IMR-90 (cell line): ENCODE results near the gene ITGA3. TPM values are rescaled to one million over a fixed set of nuclear protein-coding genes. Genes with fewer than 3 reads are reported as not detected.

ENCODE experiments used
- ATAC-seq: fragments of 200-7000 bp; cut with Tn5 transposase; 2 replicates; pipeline ENCODE4 v1.9.1; 2020; ENCODE audit warnings: low read depth, mild to moderate bottlenecking, moderate library complexity
- BruUV-seq: library from RNA; stranded (reverse); fragments of 400-500 nt; replicated peaks from 2 replicates; lab custom pipeline; 2021; lab: Mats Ljungman, UMichigan
- CTCF ChIA-PET: fragments of 300-600 bp; formaldehyde crosslinking; extraction: SDS; loops from one replicate; lab custom pipeline; 2021; ENCODE audit warnings: antibody characterized with exemption; lab: Yijun Ruan, JAX
- POLR2A ChIA-PET: fragments of 300-600 bp; sonication (Branson Sonifier 250); formaldehyde crosslinking; loops from one replicate; lab custom pipeline; 2022; ENCODE audit warnings: antibody characterized with exemption; ENCODE audit not compliant: unreplicated experiment; lab: Charles Lee
- DNase-seq: peaks from one replicate; pipeline ENCODE4 v3.0.0; 2013
- H2AFZ ChIP-seq: replicated peaks from 2 replicates; pipeline ENCODE3; 2013; ENCODE audit warnings: low read length, mild to moderate bottlenecking; ENCODE audit not compliant: poor library complexity
- H2AK5ac ChIP-seq: 2 replicates; pipeline ENCODE4 v1.6.1; 2013; ENCODE audit warnings: low read depth, low read length, inconsistent platforms
- H2AK9ac ChIP-seq: replicated peaks from 2 replicates; pipeline ENCODE3; 2013; ENCODE audit warnings: mild to moderate bottlenecking, low read depth, low read length, moderate library complexity; ENCODE audit not compliant: poor library complexity
- H2BK120ac ChIP-seq: 2 replicates; pipeline ENCODE4 v1.6.1; 2013; ENCODE audit warnings: low read depth, low read length, inconsistent platforms
- H2BK15ac ChIP-seq: 3 replicates; pipeline ENCODE4 v1.6.1; 2013; ENCODE audit warnings: low read depth, low read length, inconsistent platforms
- H2BK20ac ChIP-seq: 2 replicates; pipeline ENCODE4 v1.6.1; 2013; ENCODE audit warnings: low read depth, mild to moderate bottlenecking, inconsistent platforms, low read length, moderate library complexity
- H2BK5ac ChIP-seq: 2 replicates; pipeline ENCODE4 v1.6.1; 2013; ENCODE audit warnings: mild to moderate bottlenecking, low read depth, low read length, inconsistent platforms; ENCODE audit not compliant: poor library complexity, severe bottlenecking
- H3K14ac ChIP-seq: replicated peaks from 2 replicates; pipeline ENCODE4 v1.6.1; 2013; ENCODE audit warnings: low read depth, low read length, inconsistent platforms
- H3K18ac ChIP-seq: 2 replicates; pipeline ENCODE4 v1.6.1; 2013; ENCODE audit warnings: low read depth, low read length, control low read depth
- H3K23ac ChIP-seq: 2 replicates; pipeline ENCODE4 v1.6.1; 2013; ENCODE audit warnings: low read depth, low read length, inconsistent platforms
- H3K27ac ChIP-seq: 2 replicates; pipeline ENCODE4 v1.5.1; 2013; ENCODE audit warnings: mild to moderate bottlenecking, control low read depth, low read length; ENCODE audit not compliant: insufficient read depth
- H3K27me3 ChIP-seq: 2 replicates; pipeline ENCODE4 v1.6.1; 2013; ENCODE audit warnings: low read length; ENCODE audit not compliant: control insufficient read depth, insufficient read depth
- H3K36me3 ChIP-seq: 2 replicates; pipeline ENCODE4 v1.6.1; 2013; ENCODE audit warnings: low read length, mixed read lengths; ENCODE audit not compliant: control insufficient read depth, insufficient read depth
- H3K4ac ChIP-seq: 2 replicates; pipeline ENCODE4 v1.6.1; 2013; ENCODE audit warnings: low read depth, low read length, inconsistent platforms
- H3K4me1 ChIP-seq: 2 replicates; pipeline ENCODE4 v1.6.1; 2013; ENCODE audit warnings: low read length, mixed read lengths; ENCODE audit not compliant: control insufficient read depth, insufficient read depth
- H3K4me2 ChIP-seq: 2 replicates; pipeline ENCODE4 v1.6.1; 2013; ENCODE audit warnings: low read depth, mild to moderate bottlenecking, control low read depth, low read length, moderate library complexity
- H3K4me3 ChIP-seq: 2 replicates; pipeline ENCODE4 v1.5.1; 2013; ENCODE audit warnings: low read depth, mild to moderate bottlenecking, control low read depth, low read length, moderate library complexity; ENCODE audit not compliant: insufficient read depth
- H3K56ac ChIP-seq: 2 replicates; pipeline ENCODE4 v1.6.1; 2013; ENCODE audit warnings: low read length, inconsistent platforms; ENCODE audit not compliant: insufficient read depth; ENCODE audit errors: extremely low read depth
- H3K79me1 ChIP-seq, 2 experiments: 2 replicates each; pipeline ENCODE4 v1.6.1; 2013; ENCODE audit warnings: low read length in 2 of 2, inconsistent platforms in 1 of 2, low read depth in 1 of 2
- H3K9ac ChIP-seq: 2 replicates; pipeline ENCODE4 v1.6.1; 2013; ENCODE audit warnings: low read depth, low read length, control low read depth
- H3K9me1 ChIP-seq: 2 replicates; pipeline ENCODE4 v1.6.1; 2013; ENCODE audit warnings: low read length, inconsistent platforms; ENCODE audit not compliant: insufficient read depth
- H3K9me3 ChIP-seq: 2 replicates; pipeline ENCODE4 v1.6.1; 2013; ENCODE audit warnings: low read length; ENCODE audit not compliant: control insufficient read depth, insufficient read depth
- H4K20me1 ChIP-seq: 2 replicates; pipeline ENCODE4 v1.6.1; 2013; ENCODE audit warnings: low read length, inconsistent platforms; ENCODE audit not compliant: insufficient read depth
- H4K5ac ChIP-seq: 2 replicates; pipeline ENCODE4 v1.6.1; 2013; ENCODE audit warnings: mild to moderate bottlenecking, low read depth, low read length, control low read depth
- H4K8ac ChIP-seq, 2 experiments: 2 replicates each; pipeline ENCODE4 v1.6.1; 2013; ENCODE audit warnings: low read depth in 2 of 2, low read length in 2 of 2, control low read depth in 1 of 2, inconsistent platforms in 1 of 2
- H4K91ac ChIP-seq: 2 replicates; pipeline ENCODE4 v1.6.1; 2013; ENCODE audit warnings: low read depth, low read length, inconsistent platforms; ENCODE audit not compliant: insufficient read depth
- BHLHE40 ChIP-seq: fragments of 150-350 bp; IDR thresholded peaks from 2 replicates; pipeline ENCODE4 v1.6.1; 2016; ENCODE audit warnings: mild to moderate bottlenecking, low read depth, low read length
- CEBPB ChIP-seq: IDR thresholded peaks from 2 replicates; pipeline ENCODE4 v1.6.1; 2012; ENCODE audit warnings: low read depth, low read length, improper control_type of control experiment
- CHD1 ChIP-seq: IDR thresholded peaks from 2 replicates; pipeline ENCODE4 v1.6.1; 2012; ENCODE audit warnings: low read depth, low read length, improper control_type of control experiment
- CTCF ChIP-seq: conservative IDR thresholded peaks from 2 replicates; pipeline ENCODE4 v1.5.1; 2012; ENCODE audit warnings: mild to moderate bottlenecking, low read depth, low read length, improper control_type of control experiment
- ELK1 ChIP-seq: fragments of 150-350 bp; IDR thresholded peaks from 2 replicates; pipeline ENCODE4 v1.6.1; 2016; ENCODE audit warnings: low read depth, mild to moderate bottlenecking, low read length, moderate library complexity, borderline replicate concordance
- FOS ChIP-seq: fragments of 150-350 bp; IDR thresholded peaks from 2 replicates; pipeline ENCODE4 v1.6.1; 2016; ENCODE audit warnings: low read depth, low read length
- MAFK ChIP-seq: IDR thresholded peaks from 2 replicates; pipeline ENCODE4 v1.6.1; 2012; ENCODE audit warnings: low read depth, low read length, improper control_type of control experiment
- MAZ ChIP-seq: IDR thresholded peaks from 2 replicates; pipeline ENCODE4 v1.6.1; 2012; ENCODE audit warnings: low read depth, mild to moderate bottlenecking, low read length, improper control_type of control experiment, moderate library complexity, borderline replicate concordance
- MXI1 ChIP-seq: IDR thresholded peaks from 2 replicates; pipeline ENCODE4 v1.6.1; 2012; ENCODE audit warnings: low read depth, mild to moderate bottlenecking, low read length, moderate library complexity, borderline replicate concordance
- NFE2L2 ChIP-seq: fragments of 150-350 bp; IDR thresholded peaks from 2 replicates; pipeline ENCODE4 v1.6.1; 2016; ENCODE audit warnings: low read depth, mild to moderate bottlenecking, low read length
- POLR2A ChIP-seq: IDR thresholded peaks from 2 replicates; pipeline ENCODE4 v1.6.1; 2012; ENCODE audit warnings: mild to moderate bottlenecking, low read depth, low read length
- RAD21 ChIP-seq: IDR thresholded peaks from 2 replicates; pipeline ENCODE4 v1.6.1; 2012; ENCODE audit warnings: low read length, improper control_type of control experiment
- RCOR1 ChIP-seq: IDR thresholded peaks from 2 replicates; pipeline ENCODE4 v1.6.1; 2012; ENCODE audit warnings: mild to moderate bottlenecking, low read length, improper control_type of control experiment; ENCODE audit not compliant: insufficient replicate concordance
- RFX5 ChIP-seq: IDR thresholded peaks from 2 replicates; pipeline ENCODE4 v1.8.0; 2012; ENCODE audit warnings: low read depth, mild to moderate bottlenecking, low read length, moderate library complexity
- SMC3 ChIP-seq: fragments of 150-350 bp; IDR thresholded peaks from 2 replicates; pipeline ENCODE4 v1.6.1; 2016; ENCODE audit warnings: low read depth, mild to moderate bottlenecking, antibody characterized with exemption, low read length, moderate library complexity
- USF2 ChIP-seq: fragments of 150-350 bp; IDR thresholded peaks from 2 replicates; pipeline ENCODE4 v1.6.1; 2017; ENCODE audit warnings: mild to moderate bottlenecking, antibody characterized with exemption, low read length, low read depth
- WGBS, 2 experiments: methylation state at CpG; one replicate each; pipeline versions ENCODE4 v1.1.5 to v1.1.7; 2013; ENCODE audit warnings: missing lambda C conversion rate in 2 of 2; ENCODE audit not compliant: insufficient read length in 1 of 2; ENCODE audit errors: extremely low coverage in 2 of 2; 5-methylcytosine and 5-hydroxymethylcytosine counted together
- dilution Hi-C: fragments of 300-500 bp; cut with HindIII; formaldehyde crosslinking; loops from one replicate; pipeline ENCODE4 v1.14.3; 2018; ENCODE audit warnings: low sequenced_read_pairs; ENCODE audit not compliant: unreplicated experiment
- in situ Hi-C: fragments of 300-500 bp; cut with MboI; formaldehyde crosslinking; loops from 3 replicates; pipeline ENCODE4 v1.14.3; 2019; ENCODE audit warnings: low sequenced_read_pairs, inconsistent platforms, mixed read lengths
- intact Hi-C: fragments of 100-400 bp; cut with micrococcal nuclease; formaldehyde crosslinking; loops from 2 replicates; pipeline ENCODE4 v1.10.0; 2022
- polyA plus RNA-seq, 3 experiments: library from polyadenylated mRNA; depleted of rRNA; stranded (reverse); fragments of >200 nt; gene quantifications; 2 replicates each; pipeline ENCODE4 v1.2.3, GENCODE V29; 2012; ENCODE audit warnings: low replicate concordance in 1 of 3
- total RNA-seq: library from RNA; depleted of rRNA; stranded (reverse); fragments of >200 nt; gene quantifications from 2 replicates; pipeline ENCODE4 v1.2.3, GENCODE V29; 2012

ITGA3 gene
- total and polyA plus RNA-seq, 2 of the 4 experiments (the other 2 are of a cell fraction) = 78.0 to 202 TPM

GRCh38 chr17:50097926-50098325 is 42.0 kb downstream of the ITGA3 start:
- Histone ChIP-seq H4K91ac (no peak overlapping the region), H3K4me1 (peaks cover 23% of the 10 kb centered on the region), H3K36me3 (peaks cover 13% of the 10 kb centered on the region), H3K9ac (no peak overlapping the region), H3K18ac (no peak overlapping the region), H2BK15ac (no peak overlapping the region), H2AFZ (no peak overlapping the region), H3K79me1 (peaks cover 6 to 16% of the 10 kb centered on the region in 2 experiments; a peak in 3 of 4 replicates), H4K8ac (no peak overlapping the region), H2BK20ac (no peak overlapping the region), H3K23ac (no peak overlapping the region), H2BK120ac (no peak overlapping the region), H4K5ac (no peak overlapping the region), H3K4me2 (no peak overlapping the region), H3K9me3 (no peaks in the 10 kb centered on the region), H3K14ac (no peak overlapping the region), H3K56ac (no peak overlapping the region), H3K9me1 (0 out of 2 replicates have a peak, but pooled peaks cover 6% of the 10 kb centered on the region), H4K20me1 (peaks cover 7% of the 10 kb centered on the region), H3K27ac (no peak overlapping the region), H3K27me3 (no peaks in the 10 kb centered on the region), H2AK9ac (no peak overlapping the region), H3K4me3 (no peak overlapping the region), H2BK5ac (no peak overlapping the region), H2AK5ac (no peak overlapping the region), H3K4ac (no peak overlapping the region)
- ChIA-PET CTCF (no interaction called here), POLR2A (no interaction called here)
- TF ChIP-seq POLR2A = no peak
- TF ChIP-seq CTCF = no peak
- TF ChIP-seq ELK1 = no peak
- no peak for TF ChIP-seq BHLHE40
- TF ChIP-seq CHD1 = no peak
- TF ChIP-seq FOS = no peak
- TF ChIP-seq SMC3 = no peak
- TF ChIP-seq MXI1 = no peak
- TF ChIP-seq USF2 = no peak
- TF ChIP-seq RAD21 = no peak
- TF ChIP-seq RCOR1 = no peak
- TF ChIP-seq RFX5 = no peak
- TF ChIP-seq MAZ = no peak
- no peak for TF ChIP-seq NFE2L2
- no peak for TF ChIP-seq CEBPB
- TF ChIP-seq MAFK = no peak
- dilution Hi-C loops = no loop called here
- intact Hi-C loops = no loop called here
- in situ Hi-C loops = no loop called here
- WGBS, 2 experiments = 83% methylated on average over 1 of the region's 4 CpGs; no CpG with 5 or more reads in 1 of the 2 experiments
- DNase-seq = no peak
- BruUV-seq = no TSS peak
- no peak for ATAC-seq
